SK-N-SH treated with all-trans-retinoic acid at 6 μM for 48 hours (cell line): ENCODE measurements around the gene STAM.

Source experiments
- ATAC-seq: fragments of 200-7000 bp; cut with Tn5 transposase; 3 replicates; pipeline ENCODE4 v1.9.1; 2020; ENCODE audit warnings: mild to moderate bottlenecking, moderate library complexity
- ARNTL ChIP-seq: fragments of 450-650 bp; formaldehyde crosslinking; IDR thresholded peaks from 2 replicates; pipeline ENCODE4 v1.5.0; 2020; ENCODE audit warnings: low read depth, mild to moderate bottlenecking, moderate library complexity, borderline replicate concordance
- CSDC2 ChIP-seq: fragments of 250-450 bp; sonication (Bioruptor Pico); IDR thresholded peaks from 2 replicates; pipeline ENCODE4 v1.5.0; 2020; ENCODE audit warnings: mild to moderate bottlenecking, moderate library complexity
- CSRNP3 ChIP-seq: fragments of 250-450 bp; sonication (Bioruptor Pico); IDR thresholded peaks from 2 replicates; pipeline ENCODE4 v1.5.1; 2021; ENCODE audit warnings: mild to moderate bottlenecking, moderate library complexity
- ESRRG ChIP-seq: fragments of 250-450 bp; sonication (Bioruptor Pico); IDR thresholded peaks from 2 replicates; pipeline ENCODE4 v1.6.1; 2021; ENCODE audit warnings: mild to moderate bottlenecking
- GLIS3 ChIP-seq: fragments of 250-450 bp; sonication (Bioruptor Pico); IDR thresholded peaks from 2 replicates; pipeline ENCODE4 v1.5.0; 2020; ENCODE audit warnings: mild to moderate bottlenecking, moderate library complexity
- ISL1 ChIP-seq: fragments of 250-450 bp; sonication (Bioruptor Pico); IDR thresholded peaks from 2 replicates; pipeline ENCODE4 v2.1.2; 2022; ENCODE audit warnings: mild to moderate bottlenecking, moderate library complexity
- OSR1 ChIP-seq: fragments of 250-450 bp; sonication (Bioruptor Pico); IDR thresholded peaks from 2 replicates; pipeline ENCODE4 v1.8.0; 2022; ENCODE audit warnings: moderate library complexity, mild to moderate bottlenecking, inconsistent platforms
- PATZ1 ChIP-seq: fragments of 250-450 bp; sonication (Bioruptor Pico); IDR thresholded peaks from 2 replicates; pipeline ENCODE4 v1.8.0; 2020; ENCODE audit warnings: mild to moderate bottlenecking, moderate library complexity, borderline replicate concordance
- POU6F1 ChIP-seq: fragments of 250-450 bp; sonication (Bioruptor Pico); IDR thresholded peaks from 2 replicates; pipeline ENCODE4 v1.8.0; 2021; ENCODE audit warnings: low read depth, mild to moderate bottlenecking, moderate library complexity, borderline replicate concordance
- PPARA ChIP-seq: fragments of 250-450 bp; sonication (Bioruptor Pico); IDR thresholded peaks from 2 replicates; pipeline ENCODE4 v1.5.0; 2020; ENCODE audit warnings: mild to moderate bottlenecking, borderline replicate concordance
- RARB ChIP-seq: fragments of 250-450 bp; sonication (Bioruptor Pico); IDR thresholded peaks from 2 replicates; pipeline ENCODE4 v1.8.0; 2021; ENCODE audit warnings: mild to moderate bottlenecking, moderate library complexity
- TCF4 ChIP-seq: fragments of 250-450 bp; sonication (Bioruptor Pico); IDR thresholded peaks from 2 replicates; pipeline ENCODE4 v1.8.0; 2021; ENCODE audit warnings: mild to moderate bottlenecking, moderate library complexity, borderline replicate concordance
- TOX ChIP-seq: fragments of 250-450 bp; sonication (Bioruptor Pico); IDR thresholded peaks from 2 replicates; pipeline ENCODE4 v1.8.0; 2021; ENCODE audit warnings: mild to moderate bottlenecking, moderate library complexity, borderline replicate concordance
- TSHZ2 ChIP-seq: fragments of 250-450 bp; sonication (Bioruptor Pico); IDR thresholded peaks from 2 replicates; pipeline ENCODE4 v1.5.0; 2020; ENCODE audit warnings: mild to moderate bottlenecking, moderate library complexity
- ZC3H10 ChIP-seq: fragments of 250-450 bp; sonication (Bioruptor Pico); IDR thresholded peaks from 2 replicates; pipeline ENCODE4 v1.5.1; 2021; ENCODE audit warnings: mild to moderate bottlenecking, moderate library complexity
- ZFP3 ChIP-seq: fragments of 250-450 bp; sonication (Bioruptor Pico); IDR thresholded peaks from 2 replicates; pipeline ENCODE4 v1.5.0; 2020; ENCODE audit warnings: mild to moderate bottlenecking, moderate library complexity
- ZFP30 ChIP-seq: fragments of 450-650 bp; formaldehyde crosslinking; IDR thresholded peaks from 2 replicates; pipeline ENCODE4 v1.5.0; 2022; ENCODE audit warnings: mild to moderate bottlenecking, moderate library complexity
- ZNF565 ChIP-seq: fragments of 450-650 bp; formaldehyde crosslinking; conservative IDR thresholded peaks from 2 replicates; pipeline ENCODE4 v1.5.0; 2020; ENCODE audit warnings: low read depth, mild to moderate bottlenecking, moderate library complexity
- ZNF70 ChIP-seq: fragments of 450-650 bp; formaldehyde crosslinking; IDR thresholded peaks from 2 replicates; pipeline ENCODE4 v1.5.0; 2020; ENCODE audit warnings: mild to moderate bottlenecking, moderate library complexity
- ZNF8 ChIP-seq: fragments of 450-650 bp; formaldehyde crosslinking; IDR thresholded peaks from 2 replicates; pipeline ENCODE4 v1.5.0; 2020; ENCODE audit warnings: mild to moderate bottlenecking, moderate library complexity

Gene STAM

GRCh38 chr10:17643755-17644484 lies at the start of gene STAM:
Gene STAM, plus strand, starts transcription at chr10:17644151. Its CDS starts 189 bp downstream, at chr10:17644340.
- peak; percentile 96 for ATAC-seq
- peak; percentile 31; the same call in 1 of the 2 replicates for TF ChIP-seq CSRNP3 (CRISPR knock-in tag)
- no peak for TF ChIP-seq ZNF8

- no peak for ATAC-seq
- TF ChIP-seq POU6F1 (CRISPR knock-in tag) = no peak
- no peak for TF ChIP-seq ZC3H10
- TF ChIP-seq TSHZ2 = no peak
- no peak for TF ChIP-seq RARB (CRISPR knock-in tag)
- no peak for TF ChIP-seq ISL1 (CRISPR knock-in tag)
- no peak for TF ChIP-seq GLIS3 (CRISPR knock-in tag)
- no peak for TF ChIP-seq ZNF70 (CRISPR knock-in tag)
- TF ChIP-seq ZNF8 = no peak
- TF ChIP-seq TOX (CRISPR knock-in tag) = no peak
- TF ChIP-seq CSRNP3 (CRISPR knock-in tag) = no peak
- TF ChIP-seq OSR1 (CRISPR knock-in tag) = no peak
- TF ChIP-seq ZFP3 (CRISPR knock-in tag) = no peak
- TF ChIP-seq TCF4 (CRISPR knock-in tag) = no peak
- no peak for TF ChIP-seq ZFP30 (CRISPR knock-in tag)
- no peak for TF ChIP-seq PPARA (CRISPR knock-in tag)
- TF ChIP-seq ESRRG (CRISPR knock-in tag) = no peak
- no peak for TF ChIP-seq ZNF565 (CRISPR knock-in tag)
- TF ChIP-seq PATZ1 (CRISPR knock-in tag) = no peak
- no peak for TF ChIP-seq CSDC2 (CRISPR knock-in tag)
- TF ChIP-seq ARNTL (CRISPR knock-in tag) = no peak
These were observed 46.6 kb upstream of the STAM start for GRCh38 chr10:17597386-17597785.

GRCh38 chr10:17599089-17599488 lies 44.9 kb upstream of the STAM start:
- peak; percentile 75 for ATAC-seq

More at GRCh38 chr10:17599089-17599488, 44.9 kb upstream of the STAM start:
- TF ChIP-seq ESRRG (CRISPR knock-in tag) (no peak), CSDC2 (CRISPR knock-in tag) (no peak), TCF4 (CRISPR knock-in tag) (no peak)
